ENCODE data around the gene PRDM5. TPM values are rescaled to one million over a fixed set of nuclear protein-coding genes. Genes with fewer than 3 reads are reported as not detected.

The PRDM5 gene
- total and polyA plus RNA-seq, 9 of the 15 experiments (the other 6 are each of a cell fraction or from before 2014, with no cell fraction given): not detected

GRCh38 chr4:120824946-120825345 lies 97.6 kb downstream of the PRDM5 start (continued):
- no peak for TF ChIP-seq GTF3C2 (IDR thresholded peaks at IDR 0.05; ENCODE audit: borderline replicate concordance, extremely low read depth, insufficient read length)
- no peak for TF ChIP-seq FOXP4 (CRISPR knock-in tag; IDR thresholded peaks at IDR 0.05; ENCODE audit: borderline replicate concordance)

- Histone ChIP-seq H3K36me3 (ENCODE audit: control insufficient read depth, insufficient read depth, low read length) (no peaks in the 10 kb centered on the region), H3K4me1 (replicated peaks in 1 of 2; ENCODE audit: control insufficient read depth in 2 of 2, insufficient read depth in 2 of 2, low read length in 2 of 2) (no peaks in the 10 kb centered on the region), H3K4me2 (ENCODE audit: insufficient read depth, low read length) (no peak overlapping the region), H3K9me1 (ENCODE audit: control insufficient read depth, insufficient read depth, low read length) (no peaks in the 10 kb centered on the region), H3K9me3 (replicated peaks; ENCODE audit: control insufficient read depth, insufficient read depth, low read depth, low read length) (no peaks in the 10 kb centered on the region), H3K27me3 (ENCODE audit: control insufficient read depth in 2 of 2, insufficient read depth in 2 of 2, low read length in 2 of 2) (no peaks in the 10 kb centered on the region), H4K20me1 (replicated peaks; ENCODE audit: control insufficient read depth, insufficient read depth, low read length) (no peaks in the 10 kb centered on the region), H3K9ac (ENCODE audit: insufficient read depth in 1 of 2, low read depth in 2 of 2, low read length in 2 of 2) (no peak overlapping the region), H3K4me3 (no peak overlapping the region), H2AFZ (ENCODE audit: low read depth, low read length) (no peak overlapping the region), H3K79me2 (ENCODE audit: control insufficient read depth, insufficient read depth, low read length) (no peaks in the 10 kb centered on the region), H3K27ac (ENCODE audit: extremely low read depth, low read depth, low read length) (no peak overlapping the region)
- CTCF ChIA-PET (ENCODE audit: low intra/inter-chr PET ratio): no interaction called here
- in situ Hi-C loops (cut with MboI) (no loop called here), intact Hi-C loops (cut with micrococcal nuclease) (no loop called here)
- DNase-seq (ENCODE audit: extremely low read depth in 1 of 4, low spot score in 3 of 4) (no peak), ATAC-seq (no peak), FAIRE-seq (no peak)
- WGBS (ENCODE audit: insufficient coverage, low coverage, missing lambda C conversion rate): 0% methylated on average over 3 of the region's 3 CpGs
- POLR2A ChIA-PET: no interaction called here
- no TSS peak for BruUV-seq (replicated peaks)
- TF ChIP-seq ZFP1 (CRISPR knock-in tag; IDR thresholded peaks at IDR 0.05) (no peak), RREB1 (CRISPR knock-in tag; IDR thresholded peaks at IDR 0.05) (no peak), PRDM10 (IDR thresholded peaks at IDR 0.05; ENCODE audit: partially characterized antibody) (no peak)
Observed at GRCh38 chr4:120821977-120822376, 100.5 kb downstream of the PRDM5 start.
